ENCODE data around the gene PREPL.

PREPL gene

GRCh38 chr2:44326548-44327264 lies 34.6 kb downstream of the PREPL start:
- POLR2A ChIA-PET = no interaction called here
- CTCF ChIA-PET = no interaction called here

GRCh38 chr2:44325897-44326296 lies 35.4 kb downstream of the PREPL start:
- CTCF ChIA-PET = interaction anchor here (0.6 kb wide), 1 partner anchor 142 kb away, joined by 3 read pairs; no protein-coding TSS in a partner anchor
- Histone ChIP-seq H3K4me3 (ENCODE audit: low read depth, low read length) (no peak overlapping the region), H3K27ac (ENCODE audit: extremely low read depth, low read depth, low read length) (no peak overlapping the region), H3K4me1 (ENCODE audit: control insufficient read depth, insufficient read depth, low read length) (no peaks in the 10 kb centered on the region), H3K36me3 (ENCODE audit: control insufficient read depth in 2 of 2, insufficient read depth in 1 of 2, low read length in 2 of 2) (peaks cover 42 to 70% of the 10 kb centered on the region in 2 experiments), H3K9me3 (ENCODE audit: control insufficient read depth, insufficient read depth, low read depth, low read length) (no peaks in the 10 kb centered on the region)
- POLR2A ChIA-PET = no interaction called here
- no peak for TF ChIP-seq ZNF610 (tag by site-specific recombination; IDR thresholded peaks at IDR 0.05; ENCODE audit: borderline replicate concordance)
- TF ChIP-seq YY1 (tag by site-specific recombination; IDR thresholded peaks at IDR 0.05) = no peak
- TF ChIP-seq PRDM10 (tag by site-specific recombination; IDR thresholded peaks at IDR 0.05) = no peak
- no peak for TF ChIP-seq ZNF362 (tag by site-specific recombination; IDR thresholded peaks at IDR 0.05)
- TF ChIP-seq ZNF112 (tag by site-specific recombination; IDR thresholded peaks at IDR 0.05) = no peak
- TF ChIP-seq ZNF830 (tag by site-specific recombination; IDR thresholded peaks at IDR 0.05; ENCODE audit: low read depth) = no peak
- no peak for TF ChIP-seq ZNF529 (tag by site-specific recombination; IDR thresholded peaks at IDR 0.05; ENCODE audit: insufficient replicate concordance)
- TF ChIP-seq SCRT1 (tag by site-specific recombination; IDR thresholded peaks at IDR 0.05; ENCODE audit: borderline replicate concordance) = no peak
- TF ChIP-seq YY2 (tag by site-specific recombination; IDR thresholded peaks at IDR 0.05) = no peak
- TF ChIP-seq ZNF16 (tag by site-specific recombination; IDR thresholded peaks at IDR 0.05; ENCODE audit: low read depth) = no peak
- no peak for TF ChIP-seq ZNF510 (tag by site-specific recombination; IDR thresholded peaks at IDR 0.05; ENCODE audit: insufficient replicate concordance)
- TF ChIP-seq ZNF560 (tag by site-specific recombination; IDR thresholded peaks at IDR 0.05; ENCODE audit: borderline replicate concordance) = no peak

More at GRCh38 chr2:44326548-44327264, 34.6 kb downstream of the PREPL start:
- Histone ChIP-seq H3K27ac (ENCODE audit: extremely low read depth, low read depth, low read length) (no peak overlapping the region), H3K36me3 (ENCODE audit: control insufficient read depth in 2 of 2, insufficient read depth in 1 of 2, low read length in 2 of 2) (peaks cover 43 to 69% of the 10 kb centered on the region in 2 experiments), H3K4me1 (ENCODE audit: control insufficient read depth, insufficient read depth, low read length) (no peaks in the 10 kb centered on the region), H3K4me3 (ENCODE audit: low read depth, low read length) (no peak overlapping the region), H3K9me3 (ENCODE audit: control insufficient read depth, insufficient read depth, low read depth, low read length) (no peaks in the 10 kb centered on the region)
- TF ChIP-seq SCRT1 (tag by site-specific recombination; IDR thresholded peaks at IDR 0.05; ENCODE audit: borderline replicate concordance) (no peak), GFI1B (tag by site-specific recombination; IDR thresholded peaks at IDR 0.05) (no peak), ZNF155 (tag by site-specific recombination; IDR thresholded peaks at IDR 0.05) (no peak), ZNF621 (tag by site-specific recombination; IDR thresholded peaks at IDR 0.05) (no peak), ZNF645 (tag by site-specific recombination; IDR thresholded peaks at IDR 0.05) (no peak), ZNF544 (tag by site-specific recombination; IDR thresholded peaks at IDR 0.05) (no peak), ZBTB11 (tag by site-specific recombination; conservative IDR thresholded peaks at IDR 0.05; ENCODE audit: low read depth) (no peak), ZNF488 (tag by site-specific recombination; IDR thresholded peaks at IDR 0.05) (no peak), ZNF404 (tag by site-specific recombination; IDR thresholded peaks at IDR 0.05) (no peak), ZNF677 (tag by site-specific recombination; IDR thresholded peaks at IDR 0.05) (no peak), ZNF514 (tag by site-specific recombination; IDR thresholded peaks at IDR 0.05) (no peak)
